ENCODE measurements around the gene RPL38.

Gene RPL38

DNA sequence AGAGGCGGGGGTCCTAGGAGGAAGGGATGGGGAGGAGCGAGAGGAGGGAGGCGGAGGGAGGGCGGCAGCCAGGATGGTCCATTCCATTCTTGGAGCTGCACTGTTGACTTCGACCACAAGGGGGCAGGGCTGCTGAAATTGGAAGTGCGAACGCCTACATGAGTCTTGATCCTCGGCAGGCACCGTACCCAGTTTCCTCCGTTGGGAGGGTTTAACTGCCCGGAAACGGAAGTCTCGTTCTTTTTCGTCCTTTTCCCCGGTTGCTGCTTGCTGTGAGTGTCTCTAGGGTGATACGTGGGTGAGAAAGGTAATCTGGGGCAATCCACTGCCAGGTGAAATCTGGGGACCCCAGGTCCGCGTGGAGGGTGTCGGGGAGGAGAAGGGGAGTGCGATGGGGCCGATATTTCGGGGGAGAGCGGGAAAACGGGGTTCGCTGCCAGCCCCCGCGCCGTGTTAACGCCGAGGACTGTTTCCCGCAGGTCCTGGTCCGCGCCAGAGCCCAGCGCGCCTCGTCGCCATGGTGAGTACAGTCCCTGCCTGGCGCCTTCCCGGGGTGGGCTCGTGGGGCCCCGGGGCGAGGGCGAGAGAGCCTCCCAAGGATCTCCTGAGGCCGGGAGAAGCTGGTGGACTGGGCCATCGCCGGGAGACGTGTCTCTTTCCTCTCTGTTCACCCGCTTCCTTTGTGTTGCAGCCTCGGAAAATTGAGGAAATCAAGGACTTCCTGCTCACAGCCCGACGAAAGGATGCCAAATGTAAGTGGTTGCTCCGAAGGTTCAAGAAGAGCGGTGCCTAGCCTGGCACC, at the start of gene RPL38:
RPL38 (plus strand) TSS at position 240 of the 802 bp plus-strand sequence; CDS start at position 518, 278 bp downstream.
- DNase-seq = peak; percentile 97

DNA sequence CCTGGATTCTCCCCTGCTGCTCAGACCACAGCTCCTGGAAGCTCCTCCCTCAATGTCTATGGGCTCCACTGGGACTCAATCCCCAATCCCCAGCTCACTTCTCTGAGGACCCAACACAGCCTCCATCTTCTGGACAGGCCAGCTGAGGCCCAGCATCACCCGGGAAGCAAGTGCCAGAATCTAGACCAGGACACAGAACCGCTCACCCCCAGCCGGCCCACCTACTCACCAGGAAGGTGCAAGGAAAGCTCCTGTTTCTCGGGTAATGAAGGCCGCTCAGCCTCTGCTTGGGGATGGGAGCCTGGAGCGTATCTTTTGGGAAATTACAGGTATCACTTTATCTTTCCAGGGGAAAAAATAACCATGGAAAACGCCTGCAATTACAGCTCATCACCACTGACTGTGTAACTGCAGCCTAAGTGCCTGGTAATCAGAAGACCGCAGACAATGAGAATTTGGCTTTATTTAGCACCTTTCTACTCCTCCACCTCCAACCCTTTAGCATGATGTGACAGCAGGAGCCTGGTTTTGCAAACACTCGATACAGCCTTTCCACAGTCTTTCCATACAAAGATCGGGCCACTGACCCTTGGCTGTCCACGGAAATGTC, 49.6 kb upstream of the RPL38 start:
- no peak for DNase-seq

DNA sequence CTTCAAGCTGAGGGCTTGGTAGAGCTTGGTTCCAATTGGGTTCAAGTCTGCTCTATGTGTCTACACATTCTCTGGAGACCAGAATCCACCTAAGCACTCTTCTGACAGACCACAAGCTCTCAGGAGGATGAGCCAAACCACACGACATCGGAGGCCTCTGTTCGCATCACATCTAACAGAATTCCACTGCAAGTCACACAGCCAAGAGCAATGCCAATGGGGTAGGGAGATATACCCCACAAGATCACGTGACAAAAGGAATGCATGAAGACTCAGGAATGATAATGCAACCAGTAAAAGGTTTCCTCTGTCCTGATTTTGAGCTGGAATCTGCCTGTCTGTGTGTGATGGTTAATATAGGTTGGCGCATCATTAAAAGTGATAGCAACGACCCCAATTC, 46.6 kb upstream of the RPL38 start:
- no peak for DNase-seq

DNA sequence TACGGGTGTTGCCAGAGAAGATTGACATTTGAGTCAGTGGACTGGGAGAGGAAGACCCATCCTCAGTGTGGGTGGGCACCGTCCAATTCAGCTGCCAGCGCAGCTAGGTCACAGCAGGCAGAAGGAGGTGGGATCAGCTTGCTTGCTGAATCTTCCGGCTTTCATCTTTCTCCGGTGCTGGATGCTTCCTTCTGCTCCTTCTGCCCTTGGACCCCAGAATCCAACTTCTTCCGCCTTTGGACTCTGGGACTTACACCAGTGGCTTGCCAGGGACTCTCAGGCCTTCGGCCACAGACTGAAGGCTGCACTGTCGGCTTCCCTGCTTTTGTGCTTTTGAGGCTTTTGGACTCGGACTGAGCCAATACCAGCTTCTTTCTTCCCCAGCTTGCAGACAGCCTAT, 46.1 kb upstream of the RPL38 start:
- no peak for DNase-seq

DNA sequence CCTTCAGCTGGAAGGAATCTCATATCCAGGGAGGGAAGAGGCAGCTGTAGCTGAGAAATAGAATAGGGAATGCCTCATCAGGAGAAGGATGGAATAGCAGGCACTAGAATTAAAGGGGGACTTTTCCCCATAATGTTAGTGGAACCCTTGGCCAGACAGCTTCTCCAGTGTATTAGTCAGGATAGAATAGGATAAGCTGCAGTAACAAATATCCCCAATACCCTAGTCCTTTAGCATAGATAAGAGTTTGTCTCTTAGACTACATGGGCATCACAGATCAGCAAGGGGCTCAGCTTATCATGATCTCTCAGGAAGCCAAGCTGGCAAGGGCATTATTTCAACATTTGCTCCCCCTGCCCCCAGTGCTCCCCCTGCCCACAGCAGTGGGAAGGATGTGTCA, 44.7 kb upstream of the RPL38 start:
- no peak for DNase-seq

DNA sequence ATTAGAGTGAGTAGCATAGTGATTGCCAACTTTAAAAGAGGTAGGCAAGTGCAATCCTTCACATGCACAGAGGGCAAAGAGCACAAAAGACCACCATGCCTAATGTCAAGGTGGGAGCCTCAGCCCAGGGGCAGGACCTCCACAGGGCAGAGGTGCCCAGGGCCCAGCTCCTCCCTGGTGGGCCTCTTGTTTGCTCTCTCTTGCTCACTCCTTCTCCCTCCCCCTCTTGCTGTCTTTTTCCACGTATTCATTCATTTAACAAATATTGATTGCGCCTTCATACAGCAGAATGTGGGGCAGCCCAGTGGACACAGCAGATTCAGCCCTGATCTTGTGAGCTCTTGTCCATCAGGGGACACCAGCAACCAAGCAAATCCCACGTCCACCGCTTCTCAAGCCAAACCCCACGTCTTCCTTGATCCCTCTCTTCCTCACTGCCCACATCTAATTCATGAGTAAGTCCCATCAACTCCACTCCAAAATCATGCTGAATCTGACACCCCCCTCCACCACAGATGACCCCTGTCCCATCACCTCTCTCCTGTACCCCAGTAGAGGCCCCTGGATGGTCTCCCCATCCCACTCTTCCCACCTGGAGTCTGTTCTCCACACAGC, 44.1 kb upstream of the RPL38 start:
- no peak for DNase-seq

DNA sequence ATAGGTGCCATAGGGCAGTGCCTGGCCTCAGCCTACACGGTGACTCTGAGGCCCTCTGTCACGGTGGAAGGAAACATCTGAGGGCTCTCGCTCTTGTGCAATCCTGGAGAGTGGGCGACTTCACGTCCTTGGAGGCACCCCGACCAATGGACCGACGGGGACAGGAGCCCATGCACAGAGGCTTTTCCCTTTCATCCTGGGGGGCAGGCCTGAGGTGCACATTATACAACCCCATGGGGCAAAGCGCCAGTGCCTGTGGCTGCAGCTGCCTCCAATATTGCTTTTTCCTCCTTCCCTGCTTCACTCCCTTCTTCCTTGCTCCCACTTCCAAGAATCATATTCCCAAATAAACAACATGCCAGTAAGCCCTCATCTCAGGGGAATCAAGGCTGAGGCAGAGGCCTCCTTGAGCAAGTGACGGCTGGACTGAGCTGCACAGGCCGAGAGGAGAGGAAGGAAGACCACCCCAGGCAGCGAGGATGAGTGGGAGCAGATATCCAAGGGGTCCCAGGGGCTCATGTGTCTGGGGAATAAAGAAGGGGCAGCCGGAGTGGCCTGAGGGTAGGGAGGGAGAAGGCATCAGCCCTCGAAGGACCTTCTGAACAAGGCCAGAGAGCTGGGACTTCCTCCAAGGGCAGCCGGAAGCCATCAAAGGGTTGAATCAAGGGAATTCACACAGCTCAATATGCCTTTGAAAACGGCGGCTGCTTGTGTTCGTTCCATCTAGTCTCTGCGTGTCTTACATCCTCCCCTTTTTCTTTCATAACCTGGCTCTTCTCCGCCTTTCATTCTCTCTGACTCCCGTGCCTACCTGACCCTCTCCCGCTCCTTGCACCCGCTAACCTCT, 42.6 kb upstream of the RPL38 start:
- DNase-seq = no peak

DNA sequence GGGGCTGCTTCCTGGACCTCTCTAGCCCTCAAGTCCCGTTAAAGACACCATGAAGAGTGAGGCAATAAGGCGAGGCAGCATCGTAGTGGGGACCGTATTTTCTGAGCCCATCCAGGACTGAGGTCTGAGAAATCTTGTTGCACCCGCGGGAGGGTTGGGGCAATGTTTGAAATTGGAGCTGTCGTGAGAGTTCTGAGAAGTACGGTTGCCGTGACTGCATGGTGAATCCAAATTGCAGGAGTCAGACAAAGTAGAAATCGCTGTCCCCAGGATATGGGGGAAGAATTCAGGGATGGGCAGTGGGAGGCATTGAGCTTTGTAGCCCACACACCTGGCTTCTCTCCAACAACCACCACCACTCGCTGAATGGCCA, 42.0 kb upstream of the RPL38 start:
- no peak for DNase-seq

DNA sequence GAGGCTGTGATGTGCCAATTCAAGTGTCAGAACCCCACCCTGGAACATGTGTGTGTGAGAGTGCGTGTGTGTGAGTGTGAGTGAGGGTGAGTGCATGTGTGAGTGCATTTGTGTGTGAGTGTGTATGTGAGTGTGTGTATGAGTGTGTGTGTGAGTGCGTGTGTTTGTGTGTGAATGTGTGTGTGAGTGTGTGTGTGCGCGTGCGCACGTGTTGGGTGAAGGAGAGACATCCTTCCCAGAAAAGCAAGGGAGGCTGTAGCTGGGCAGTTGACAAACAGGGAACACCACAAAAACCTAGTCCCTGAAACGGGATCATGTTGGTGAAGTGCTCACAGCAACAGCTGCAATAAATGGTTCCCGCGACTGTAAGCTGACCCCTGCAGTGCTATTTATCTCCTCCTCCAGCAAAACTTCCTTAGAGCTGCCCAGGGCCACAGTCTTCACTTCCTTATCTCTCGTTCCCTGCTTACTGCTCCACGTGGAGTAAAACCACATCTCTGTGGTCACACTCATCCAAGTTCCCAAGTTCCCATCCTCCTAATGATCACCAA, 40.1 kb upstream of the RPL38 start:
- no peak for DNase-seq

DNA sequence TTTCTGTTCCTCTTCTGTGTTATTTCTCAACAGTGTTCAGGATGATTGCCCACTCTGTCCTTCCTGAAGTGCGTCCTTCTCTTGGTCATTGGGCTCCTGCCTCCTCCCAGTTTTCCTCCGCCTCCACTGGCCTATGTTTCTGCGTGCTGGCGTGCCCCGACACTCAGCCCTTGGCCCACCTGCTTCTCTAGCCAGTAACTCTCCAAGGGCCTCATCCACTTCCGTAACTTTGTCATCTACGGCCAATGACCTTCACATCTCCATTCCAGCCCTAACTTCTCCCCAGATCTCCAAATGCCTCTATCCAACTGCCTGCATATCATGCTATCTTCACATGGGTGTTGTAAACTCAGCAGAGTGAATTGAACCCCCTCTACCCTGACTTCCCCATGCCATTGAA, 39.6 kb upstream of the RPL38 start:
- no peak for DNase-seq

DNA sequence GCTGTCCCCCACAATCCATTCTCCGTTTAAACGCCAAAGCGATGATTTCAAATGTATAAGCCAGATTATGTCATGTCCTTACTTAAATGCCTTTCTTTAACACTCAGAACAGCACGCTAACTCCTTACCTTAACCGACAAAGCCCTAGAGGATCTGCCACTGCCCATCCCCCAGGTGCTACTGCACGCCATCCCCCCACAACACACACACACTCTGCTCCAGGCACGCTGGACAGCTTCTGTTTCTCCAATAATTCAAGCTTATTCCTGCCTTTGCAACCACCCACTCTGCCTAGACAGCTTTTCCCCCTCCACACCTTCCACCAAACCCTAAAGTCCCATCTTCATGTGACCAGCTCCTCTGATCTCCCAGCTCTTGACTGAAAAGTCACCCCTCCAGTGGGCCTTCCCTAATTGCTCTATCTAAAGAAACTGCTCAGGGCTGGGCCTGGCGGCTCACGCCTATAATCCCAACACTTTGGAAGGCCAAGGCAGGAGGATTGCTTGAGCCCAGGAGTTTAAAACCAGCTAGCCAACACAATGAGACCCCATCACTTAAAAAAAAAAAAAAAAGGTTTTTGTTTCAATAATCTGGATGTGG, 38.9 kb upstream of the RPL38 start:
- DNase-seq = no peak

DNA sequence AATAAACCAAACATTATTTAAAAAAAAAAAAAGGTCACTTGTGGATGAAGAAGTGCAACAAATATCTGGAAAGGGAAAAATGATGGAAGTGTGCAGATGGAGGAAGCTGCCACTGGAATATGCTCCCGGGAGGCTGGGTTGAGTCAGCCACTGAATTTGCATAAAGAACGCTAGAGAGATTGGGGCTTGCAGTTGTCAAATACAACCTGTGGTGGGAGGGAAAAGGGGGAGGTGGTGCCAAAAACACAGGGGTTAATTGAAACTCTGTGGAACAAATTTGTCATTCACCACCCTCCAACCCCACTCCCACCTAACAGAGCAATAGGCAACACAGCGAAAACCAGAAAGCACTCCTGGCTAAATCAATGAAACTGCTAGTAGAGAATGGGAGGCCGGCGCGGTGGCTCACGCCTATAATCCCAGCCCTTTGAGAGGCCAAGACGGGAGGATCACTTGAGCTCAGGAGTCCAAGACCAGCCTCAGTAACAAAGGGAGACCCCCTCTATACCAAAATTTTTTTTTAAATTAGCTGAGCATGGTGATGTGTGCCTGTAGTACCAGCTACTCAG, 37.6 kb upstream of the RPL38 start:
- DNase-seq = no peak

DNA sequence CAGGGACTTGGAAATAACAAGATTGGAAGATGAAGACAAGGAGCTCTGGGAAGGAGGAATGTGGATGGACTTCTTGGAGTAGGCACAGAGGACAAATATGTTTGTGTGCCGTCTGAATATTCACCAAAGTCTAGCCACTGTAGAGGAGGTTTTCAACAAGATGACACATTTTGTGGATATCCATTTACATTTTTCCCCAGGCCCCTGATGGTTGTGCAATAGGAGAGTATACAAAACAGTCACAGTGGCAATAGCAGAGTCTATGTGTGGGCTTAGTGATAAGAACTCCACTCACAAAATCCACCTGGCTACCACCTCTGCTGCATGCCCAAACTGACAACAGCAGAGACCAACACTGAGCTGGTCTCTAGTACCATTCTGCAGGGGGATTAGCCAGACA, 32.6 kb upstream of the RPL38 start:
- no peak for DNase-seq

DNA sequence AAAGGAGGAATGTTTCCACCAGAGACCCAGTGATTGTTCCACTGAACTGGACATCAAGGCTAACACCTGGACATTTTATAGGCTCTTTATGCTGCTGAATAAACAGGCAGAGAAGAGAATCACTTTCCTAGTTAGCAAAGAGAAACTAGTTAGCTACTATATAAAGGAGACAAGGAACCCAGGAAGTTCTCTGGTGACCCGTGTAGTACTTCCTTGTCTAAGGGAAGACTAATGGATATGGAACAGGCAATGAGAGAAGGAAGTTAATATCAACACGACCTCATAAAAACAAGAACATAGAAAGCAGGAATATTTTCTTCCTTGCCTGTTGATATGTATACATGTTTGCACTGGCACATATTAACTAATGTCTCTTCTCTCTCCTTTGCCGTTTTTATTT, 30.8 kb upstream of the RPL38 start:
- DNase-seq = no peak

DNA sequence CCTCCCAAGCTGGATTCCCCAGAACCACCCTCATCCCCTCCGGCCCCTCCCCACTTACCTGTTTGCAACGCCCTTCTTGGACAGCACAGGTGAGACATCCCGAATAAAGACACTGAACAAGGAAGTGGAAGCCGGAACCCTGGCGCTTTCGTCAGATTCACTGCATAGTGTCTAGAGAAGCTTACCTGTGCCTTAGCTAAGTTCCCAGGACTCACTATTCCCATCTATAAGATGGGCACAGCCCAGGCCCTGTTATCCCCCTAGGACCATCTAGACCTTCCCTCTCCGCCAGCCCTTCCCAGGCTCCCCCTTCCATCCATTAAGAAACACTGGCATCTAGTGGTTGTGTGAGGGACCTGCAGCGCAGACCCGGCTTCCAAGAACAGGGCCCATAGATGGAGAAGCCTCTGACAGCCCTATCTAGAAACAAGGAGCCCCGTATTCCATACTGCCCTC, 26.9 kb upstream of the RPL38 start:
- peak; percentile 64 for DNase-seq

DNA sequence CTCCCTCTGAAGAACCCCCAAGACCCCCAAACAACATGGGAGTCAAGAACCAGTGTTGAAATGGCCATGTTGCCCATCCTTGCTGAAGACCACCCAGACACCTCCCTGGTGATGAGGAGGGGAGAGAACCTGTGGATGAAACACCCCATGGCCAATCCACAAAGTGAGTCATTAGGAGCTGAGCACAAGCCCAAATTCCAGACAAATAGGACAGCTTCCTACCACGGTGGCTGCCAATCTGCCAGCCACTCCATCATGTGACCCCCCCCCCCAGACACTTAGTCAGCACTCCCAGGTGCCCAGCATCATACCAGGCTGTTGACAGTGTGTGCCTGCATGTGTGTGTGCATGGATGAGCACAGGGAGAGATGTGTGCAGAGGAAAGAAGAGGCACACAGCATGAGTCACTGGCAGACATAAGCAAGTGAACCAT, 26.4 kb upstream of the RPL38 start:
- DNase-seq = peak; percentile 11

DNA sequence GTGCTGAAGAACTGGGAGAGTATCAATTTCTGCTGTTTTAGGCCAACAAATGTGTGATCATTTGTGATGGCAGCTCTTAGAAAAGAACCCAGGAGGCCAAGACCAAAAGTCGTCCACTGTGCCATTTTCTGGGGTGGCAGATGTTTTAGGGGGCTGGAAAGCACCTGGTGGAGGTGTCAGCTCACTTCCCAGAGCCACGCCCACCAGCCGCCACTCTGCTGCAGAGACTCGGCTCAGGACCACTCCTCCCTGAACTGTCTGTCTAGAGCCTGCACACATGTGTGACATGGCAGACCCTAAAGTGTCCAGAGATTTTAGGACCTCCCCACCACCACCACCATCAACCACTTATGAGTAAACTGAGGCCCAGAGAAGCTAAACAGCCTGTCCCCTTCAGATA, 23.9 kb upstream of the RPL38 start:
- DNase-seq = no peak

DNA sequence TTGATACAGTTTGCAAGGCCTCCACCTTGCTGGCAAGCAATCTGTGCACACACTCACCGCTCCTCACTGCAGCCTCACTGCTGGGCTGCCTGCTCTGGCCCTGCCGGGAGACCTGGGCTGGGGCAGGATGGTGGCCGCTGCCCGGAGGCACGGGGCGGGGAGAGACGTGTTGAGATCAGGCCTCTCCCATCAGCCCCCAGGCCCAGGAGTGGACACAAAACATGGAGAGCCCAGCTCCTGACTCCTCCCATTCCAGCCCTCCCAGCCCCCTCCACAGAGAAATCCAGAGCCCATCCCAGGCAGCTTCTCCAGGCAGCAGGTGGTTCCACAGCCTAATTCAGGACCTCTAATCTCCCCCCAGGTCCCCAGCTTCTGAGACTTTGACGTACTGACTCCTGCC, 23.1 kb upstream of the RPL38 start:
- DNase-seq = no peak

DNA sequence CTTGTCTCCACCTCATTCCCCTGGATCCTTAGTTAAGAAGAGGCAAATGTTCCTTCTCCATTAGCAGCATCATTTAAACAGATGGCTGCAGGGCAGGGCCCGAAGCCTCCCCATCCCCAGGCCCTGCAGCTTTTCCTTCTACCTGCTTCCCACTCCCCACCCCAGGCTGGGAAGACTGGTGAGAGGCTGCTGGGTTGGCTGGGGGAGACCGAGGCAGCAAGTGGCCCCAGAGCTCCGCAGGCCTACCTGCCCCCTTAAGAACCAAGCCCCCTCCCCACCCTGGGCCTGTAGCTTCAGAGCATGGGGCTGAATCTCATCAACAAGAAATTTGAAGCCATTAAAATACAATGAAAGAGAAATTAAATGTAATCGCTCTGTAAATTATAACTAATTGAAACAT, 22.1 kb upstream of the RPL38 start:
- DNase-seq = no peak

DNA sequence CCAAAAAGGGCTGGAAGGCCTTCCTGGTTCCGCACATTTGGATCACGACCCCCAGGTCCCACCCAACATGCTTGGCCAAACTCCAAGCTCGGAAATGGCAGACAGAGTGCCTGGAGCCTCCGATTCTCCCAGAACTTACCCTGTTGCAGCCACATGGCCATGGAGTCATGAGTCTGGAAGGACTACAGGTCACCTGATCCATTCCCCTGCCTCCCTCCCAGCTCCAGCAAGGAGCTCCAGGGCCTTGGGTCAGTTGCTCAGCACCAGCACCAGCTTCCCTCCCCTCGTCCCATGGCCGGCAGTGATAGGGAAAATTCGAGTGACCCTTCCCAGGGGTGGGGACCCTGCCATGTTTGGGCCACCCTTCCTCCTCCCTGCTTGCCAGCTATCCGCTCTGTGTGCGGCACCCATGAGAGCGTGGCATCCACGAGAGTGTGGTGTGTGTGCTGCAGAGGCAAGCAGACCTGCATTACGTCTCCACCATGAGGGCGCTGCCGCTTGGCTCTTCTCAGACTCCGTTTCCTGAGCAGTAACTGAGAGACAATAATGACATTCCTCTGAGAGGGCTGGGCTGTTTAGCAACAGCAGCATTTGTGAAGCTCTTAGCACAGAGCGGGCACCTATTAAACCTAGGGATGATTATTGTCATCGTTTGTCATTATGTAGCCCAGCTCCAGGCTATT, 21.3 kb upstream of the RPL38 start:
- DNase-seq = no peak

DNA sequence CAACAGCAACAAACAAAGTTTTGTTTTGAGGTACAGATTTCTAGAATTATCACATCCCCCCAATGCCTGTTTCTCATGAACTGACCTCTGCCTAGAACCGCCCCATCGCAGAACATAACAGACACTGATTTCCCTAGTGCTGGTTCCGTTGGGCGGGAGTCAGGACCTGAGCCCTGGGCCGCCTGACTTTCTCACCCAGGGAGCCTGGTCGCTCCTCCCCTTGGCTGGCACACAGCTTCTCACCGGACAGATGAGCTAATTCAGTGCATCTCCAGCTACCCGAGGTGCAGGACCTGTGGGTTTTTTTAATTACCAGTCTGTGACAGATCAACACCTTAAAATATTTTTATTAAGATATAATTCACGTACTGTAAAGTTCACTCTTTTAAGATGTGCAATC, 20.1 kb upstream of the RPL38 start:
- DNase-seq = no peak
